ENCODE data around the gene HAGH. TPM values are rescaled to one million over a fixed set of nuclear protein-coding genes. Genes with fewer than 3 reads are reported as not detected.
A peak's percentile ranks its signal among the peaks of the same experiment; 100 is the strongest.

The HAGH gene
- total and polyA plus RNA-seq, 8 donors = 26.6 to 63.7 (median 37.4) TPM

DNA sequence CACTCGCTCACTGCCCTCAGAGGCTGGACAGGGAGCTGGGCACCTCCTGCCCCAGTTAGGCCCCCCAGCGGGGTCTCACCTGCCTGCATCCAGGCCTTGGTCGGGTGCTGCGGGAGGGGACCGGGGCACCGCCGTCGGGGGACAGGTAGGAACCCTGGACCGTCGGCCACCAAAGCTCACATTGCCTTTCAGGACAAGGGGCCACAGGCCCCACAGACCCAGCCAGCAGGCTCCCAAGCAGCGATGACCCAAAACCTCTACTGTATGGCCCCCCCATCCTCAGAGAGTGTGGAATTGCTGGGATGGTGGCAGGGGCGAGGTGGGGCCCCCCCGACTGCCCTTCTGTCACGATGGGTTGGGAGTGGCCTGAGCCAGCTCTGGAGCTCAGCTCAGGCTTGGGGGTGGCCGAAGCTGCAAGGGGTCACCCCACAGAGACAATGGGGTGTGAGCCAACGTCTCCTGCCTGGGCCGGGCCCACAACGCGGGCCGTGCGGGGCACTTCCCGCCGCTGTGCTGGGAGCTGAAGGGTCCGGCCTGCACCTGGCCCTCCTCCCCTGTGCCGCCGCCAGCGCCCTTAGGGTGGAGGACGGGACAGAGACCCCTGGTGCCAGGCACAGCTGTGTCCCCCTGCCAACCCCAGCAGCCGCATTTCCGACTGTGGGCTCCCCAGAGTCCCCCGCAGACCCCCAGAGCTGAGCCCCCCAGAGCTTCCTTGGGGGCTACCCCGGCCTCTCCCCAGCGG lies 33.6 kb downstream of the HAGH start:
- Histone ChIP-seq H3K27ac (peak overlapping the region; percentile 53 to 78 (median 66)), H3K4me3 (peak overlapping the region in 2 of 4 donors; percentile 26 to 45), H3K4me1 (peaks cover 9 to 17% (median 16%) of the 10 kb centered on the region in 3 donors), H3K36me3 (no peaks in the 10 kb centered on the region), H3K9me3 (no peaks in the 10 kb centered on the region), H3K27me3 (no peaks in the 10 kb centered on the region)
- DNase-seq = peak in 2 of 6 donors; percentile 44 to 80
- ATAC-seq = peak in 1 of 4 donors; percentile 10
- TF ChIP-seq, protein P1, sequence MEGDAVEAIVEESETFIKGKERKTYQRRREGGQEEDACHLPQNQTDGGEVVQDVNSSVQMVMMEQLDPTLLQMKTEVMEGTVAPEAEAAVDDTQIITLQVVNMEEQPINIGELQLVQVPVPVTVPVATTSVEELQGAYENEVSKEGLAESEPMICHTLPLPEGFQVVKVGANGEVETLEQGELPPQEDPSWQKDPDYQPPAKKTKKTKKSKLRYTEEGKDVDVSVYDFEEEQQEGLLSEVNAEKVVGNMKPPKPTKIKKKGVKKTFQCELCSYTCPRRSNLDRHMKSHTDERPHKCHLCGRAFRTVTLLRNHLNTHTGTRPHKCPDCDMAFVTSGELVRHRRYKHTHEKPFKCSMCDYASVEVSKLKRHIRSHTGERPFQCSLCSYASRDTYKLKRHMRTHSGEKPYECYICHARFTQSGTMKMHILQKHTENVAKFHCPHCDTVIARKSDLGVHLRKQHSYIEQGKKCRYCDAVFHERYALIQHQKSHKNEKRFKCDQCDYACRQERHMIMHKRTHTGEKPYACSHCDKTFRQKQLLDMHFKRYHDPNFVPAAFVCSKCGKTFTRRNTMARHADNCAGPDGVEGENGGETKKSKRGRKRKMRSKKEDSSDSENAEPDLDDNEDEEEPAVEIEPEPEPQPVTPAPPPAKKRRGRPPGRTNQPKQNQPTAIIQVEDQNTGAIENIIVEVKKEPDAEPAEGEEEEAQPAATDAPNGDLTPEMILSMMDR (IDR thresholded peaks at IDR 0.05) = no peak
- 64 to 70% methylated on average over 26 to 33 of the region's 33 CpGs for WGBS, 2 donors
- intact Hi-C loops (cut with DNase I) = no loop called here
- no peak for FAIRE-seq

DNA sequence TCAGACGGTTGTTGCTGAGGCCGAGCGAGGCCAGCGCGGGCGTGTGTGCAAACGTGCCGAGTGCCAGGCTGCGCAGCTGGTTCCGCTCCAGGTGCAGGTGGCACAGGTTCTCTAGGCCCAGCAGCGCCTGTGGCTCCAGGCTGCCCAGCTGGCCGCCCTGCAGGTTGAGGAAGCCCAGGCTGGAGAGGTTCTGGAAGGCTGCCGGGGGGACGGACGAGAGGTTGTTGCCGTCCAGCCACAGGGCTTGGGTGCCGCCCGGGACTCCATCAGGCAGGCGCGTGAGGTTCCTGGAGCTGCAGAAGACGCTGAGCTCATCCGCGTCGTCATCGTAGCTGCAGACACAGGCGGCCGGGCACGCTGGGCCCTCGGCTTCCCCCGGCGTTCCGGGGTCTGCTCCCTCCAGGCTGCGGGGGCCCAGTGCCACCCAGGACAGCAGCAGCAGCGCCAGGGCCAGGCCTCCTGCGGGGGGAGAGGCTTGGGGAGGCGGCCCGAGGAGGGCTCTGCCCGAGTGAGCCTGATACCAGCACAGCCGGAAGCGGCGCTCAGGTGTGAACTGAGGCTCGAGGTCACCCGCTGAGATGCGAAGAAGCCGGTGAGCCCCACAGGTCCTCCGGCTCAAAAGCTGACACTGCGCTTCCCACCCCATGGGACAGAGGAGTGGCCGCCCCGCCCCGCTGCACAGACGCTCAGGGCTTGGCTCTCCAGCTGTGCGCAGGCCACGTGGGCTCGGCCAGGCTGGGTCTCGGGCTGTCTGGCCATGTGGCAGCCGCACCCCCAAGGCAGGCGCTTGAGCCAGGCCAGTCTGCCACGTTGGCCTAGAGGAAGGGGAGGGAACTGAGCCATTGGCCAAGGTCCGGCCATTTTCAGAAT lies 34.4 kb downstream of the HAGH start:
- WGBS, 2 donors = 92 to 94% methylated on average over 56 to 59 of the region's 59 CpGs
- intact Hi-C loops (cut with DNase I) = no loop called here
- Histone ChIP-seq H3K4me3 (no peak overlapping the region), H3K36me3 (no peaks in the 10 kb centered on the region), H3K27me3 (no peaks in the 10 kb centered on the region), H3K4me1 (peaks cover 9 to 17% (median 16%) of the 10 kb centered on the region in 3 donors), H3K27ac (no peak overlapping the region), H3K9me3 (no peaks in the 10 kb centered on the region)
- DNase-seq (peak in 2 of 6 donors; percentile 36 to 76), ATAC-seq (no peak), FAIRE-seq (no peak)
- TF ChIP-seq, protein P1 (IDR thresholded peaks at IDR 0.05) = no peak

DNA sequence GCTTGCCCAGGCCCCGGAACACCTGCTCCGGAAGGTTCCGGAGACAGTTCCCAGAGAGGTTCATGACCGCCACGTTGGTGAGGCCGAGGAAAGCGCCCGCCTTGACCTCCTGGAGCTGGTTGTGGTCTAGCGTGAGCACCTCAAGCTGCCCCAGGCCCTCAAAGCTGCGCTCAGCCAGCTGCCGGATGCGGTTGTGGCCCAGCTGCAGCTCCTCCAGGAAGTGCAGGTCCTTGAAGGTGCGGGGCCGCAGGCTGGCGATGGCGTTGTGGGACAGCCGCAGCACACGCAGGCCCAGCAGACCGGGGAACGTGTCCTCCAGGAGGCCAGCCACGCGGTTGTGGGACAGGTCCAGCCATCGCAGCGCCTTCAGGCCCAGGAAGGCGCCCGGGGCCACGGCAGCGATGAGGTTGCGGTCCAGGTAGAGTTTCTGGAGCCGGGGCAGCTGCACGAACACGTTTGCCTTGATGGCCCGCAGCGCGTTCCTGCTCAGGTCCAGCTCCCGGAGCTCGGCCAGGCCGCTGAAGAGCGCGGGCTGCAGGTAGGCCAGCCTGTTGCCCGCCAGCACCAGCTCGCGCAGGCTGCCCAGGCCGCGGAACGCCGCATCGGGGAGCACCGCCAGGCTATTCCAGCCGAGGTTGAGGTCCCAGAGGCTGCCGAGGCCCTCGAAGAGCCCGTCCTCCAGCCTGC lies 35.2 kb downstream of the HAGH start:
- ATAC-seq (no peak), DNase-seq (peak in 1 of 6 donors; percentile 75), FAIRE-seq (no peak)
- no peaks in the 10 kb centered on the region for H3K9me3 ChIP-seq
- TF ChIP-seq, protein P1 (IDR thresholded peaks at IDR 0.05) = no peak
- no peak overlapping the region for H3K27ac ChIP-seq
- H3K36me3 ChIP-seq = no peaks in the 10 kb centered on the region
- H3K4me1 ChIP-seq = peaks cover 9 to 17% (median 16%) of the 10 kb centered on the region in 3 donors
- no peak overlapping the region for H3K4me3 ChIP-seq
- H3K27me3 ChIP-seq = no peaks in the 10 kb centered on the region
- intact Hi-C loops (cut with DNase I) = no loop called here
- WGBS, 2 donors = 94 to 95% methylated on average over 53 of the region's 53 CpGs

DNA sequence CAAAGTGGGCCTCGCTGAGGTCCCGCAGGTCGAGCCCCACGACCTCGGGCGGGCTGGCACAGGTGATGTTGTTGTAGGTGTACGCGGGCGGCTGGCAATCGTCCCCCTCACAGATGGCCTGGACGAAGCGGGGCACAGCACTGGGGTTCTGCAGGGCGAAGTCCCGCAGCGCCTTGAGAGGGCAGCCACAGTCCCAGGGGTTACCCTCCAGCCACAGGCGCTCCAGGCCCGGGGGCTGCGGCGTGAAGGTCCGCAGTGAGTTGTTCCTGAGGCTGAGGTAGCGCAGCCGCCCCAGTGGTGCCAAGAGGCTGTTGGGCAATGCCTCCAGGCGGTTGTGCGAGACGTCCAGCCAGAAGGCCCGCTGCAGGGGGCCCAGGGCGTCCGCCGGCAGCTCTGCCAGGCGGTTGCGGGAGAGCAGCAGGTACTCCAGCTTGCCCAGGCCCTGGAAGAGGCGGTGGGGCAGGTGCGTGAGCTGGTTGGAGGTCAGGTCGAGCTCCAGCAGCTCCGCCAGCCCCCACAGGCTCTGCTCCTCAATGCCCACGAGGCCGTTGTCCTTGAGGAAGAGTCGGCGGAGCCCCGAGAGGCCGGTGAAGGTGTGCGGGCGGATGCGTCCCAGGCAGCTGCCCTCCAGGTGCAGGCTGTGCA lies 35.9 kb downstream of the HAGH start:
- FAIRE-seq (no peak), DNase-seq (peak in 1 of 6 donors; percentile 77), ATAC-seq (no peak)
- 90 to 92% methylated on average over 39 to 44 of the region's 44 CpGs for WGBS, 2 donors
- Histone ChIP-seq H3K36me3 (no peaks in the 10 kb centered on the region), H3K27ac (no peak overlapping the region), H3K9me3 (no peaks in the 10 kb centered on the region), H3K4me1 (peaks cover 9 to 17% (median 16%) of the 10 kb centered on the region in 3 donors), H3K4me3 (no peak overlapping the region), H3K27me3 (no peaks in the 10 kb centered on the region)
- TF ChIP-seq, protein P1 (IDR thresholded peaks at IDR 0.05) = no peak
- intact Hi-C loops (cut with DNase I) = no loop called here

Measured in pancreas (tissue), 10 donors.